T-cell (primary cell): ENCODE results near the gene HSPA2. TPM values are rescaled to one million over a fixed set of nuclear protein-coding genes. Genes with fewer than 3 reads are reported as not detected.

Experiments used
- ATAC-seq, 4 experiments: fragments of 200-7000 bp in 3 of 4; fragments of 150-1000 bp in 1 of 4; cut with Tn5 transposase; replicated peaks in 1 of 4; 1 replicate in 3 of 4; 2 replicates in 1 of 4; pipeline ENCODE4 v1.10.0; 2021; ENCODE audit warnings: moderate library complexity in 3 of 4, mild to moderate bottlenecking in 2 of 4, moderate number of reproducible peaks in 1 of 4
- CTCF ChIA-PET, 2 donors: fragments of 300-600 bp; sonication (Branson Sonifier 250); formaldehyde crosslinking; loops; one replicate each; lab custom pipeline; 2022; ENCODE audit warnings: antibody characterized with exemption in 2 of 2; lab: Charles Lee
- POLR2A ChIA-PET, 2 donors: fragments of 300-600 bp; sonication (Branson Sonifier 250); formaldehyde crosslinking; loops; one replicate each; lab custom pipeline; 2022; ENCODE audit warnings: antibody characterized with exemption in 2 of 2; lab: Charles Lee
- DNase-seq, 35 experiments: peaks; one replicate each; pipeline versions ENCODE4 v3.0.0 to v3.0.0-alpha.2; 2013 to 2023
- H3K27ac ChIP-seq: one replicate; pipeline ENCODE4 v1.5.1; 2013; ENCODE audit warnings: low read length
- H3K27me3 ChIP-seq, 2 experiments: replicated peaks in 1 of 2; 1 replicate in 1 of 2; 2 replicates in 1 of 2; pipeline versions ENCODE4 v1.6.1 to v1.7.0; 2013; ENCODE audit warnings: low read length in 1 of 2, mixed read lengths in 1 of 2; ENCODE audit not compliant: control insufficient read depth in 2 of 2, insufficient read depth in 2 of 2; ENCODE audit errors: extremely low read depth in 1 of 2
- H3K36me3 ChIP-seq, 2 donors: 1 replicate in 1 of 2; 2 replicates in 1 of 2; pipeline versions ENCODE4 v1.6.1 to v1.7.0; 2013; ENCODE audit warnings: low read length in 1 of 2; ENCODE audit not compliant: control insufficient read depth in 2 of 2, insufficient read depth in 1 of 2; ENCODE audit errors: extremely low read depth in 1 of 2
- H3K4me1 ChIP-seq, 2 experiments: 1 replicate in 1 of 2; 2 replicates in 1 of 2; pipeline versions ENCODE4 v1.6.1 to v1.7.0; 2013; ENCODE audit warnings: low read length in 2 of 2, mixed read lengths in 1 of 2; ENCODE audit not compliant: insufficient read depth in 2 of 2, control insufficient read depth in 1 of 2; ENCODE audit errors: extremely low read depth in 1 of 2
- H3K4me3 ChIP-seq, 2 donors: 1 replicate in 1 of 2; 2 replicates in 1 of 2; pipeline versions ENCODE4 v1.5.1 to v1.7.0; 2013; ENCODE audit warnings: mild to moderate bottlenecking in 2 of 2, low read length in 1 of 2, moderate library complexity in 1 of 2; ENCODE audit not compliant: control insufficient read depth in 1 of 2; ENCODE audit errors: extremely low read depth in 1 of 2
- H3K9me3 ChIP-seq: 2 replicates; pipeline ENCODE4 v1.7.0; 2013
- H3K27ac Mint-ChIP-seq, 2 donors: one replicate each; pipeline ENCODE4 v1.8.0; 2020 to 2021; ENCODE audit warnings: mild to moderate bottlenecking in 2 of 2, mixed read lengths in 2 of 2
- H3K27me3 Mint-ChIP-seq, 2 donors: one replicate each; pipeline ENCODE4 v1.8.0; 2021 to 2022; ENCODE audit warnings: mixed read lengths in 2 of 2
- H3K36me3 Mint-ChIP-seq: one replicate; pipeline ENCODE4 v1.8.0; 2021; ENCODE audit warnings: mixed read lengths
- H3K4me1 Mint-ChIP-seq, 3 donors: one replicate each; pipeline ENCODE4 v1.8.0; 2020 to 2022; ENCODE audit warnings: mixed read lengths in 3 of 3, mild to moderate bottlenecking in 1 of 3
- H3K4me3 Mint-ChIP-seq, 3 donors: one replicate each; pipeline ENCODE4 v1.8.0; 2020 to 2022; ENCODE audit warnings: mild to moderate bottlenecking in 3 of 3, mixed read lengths in 3 of 3, moderate library complexity in 3 of 3
- H3K9me3 Mint-ChIP-seq, 3 donors: one replicate each; pipeline ENCODE4 v1.8.0; 2020 to 2022; ENCODE audit warnings: mixed read lengths in 3 of 3
- WGBS: methylation state at CpG from one replicate; pipeline ENCODE4 v1.1.5; 2013; ENCODE audit warnings: missing lambda C conversion rate; ENCODE audit not compliant: insufficient coverage; 5-methylcytosine and 5-hydroxymethylcytosine counted together
- total RNA-seq, 35 experiments: library from RNA in 6 of 35; stranded (reverse) in 6 of 35; fragments of 120-200 nt in 1 of 35; gene quantifications; one replicate each; pipeline versions ENCODE4 v1.2.1 to v1.2.4 and lab custom pipeline; 2013 to 2026

HSPA2 gene
- total RNA-seq, 5 donors from 2014 or later (not counting 1 experiment from before 2014, with no cell fraction given): 1.2 to 2.7 (median 2.1) TPM

GRCh38 chr14:64504310-64504896, 36.1 kb upstream of the HSPA2 start, which contains the start of gene ZBTB1:
Gene ZBTB1 (plus strand): TSS chr14:64504770. CDS start chr14:64521505, 16,735 bp downstream.
- ChIA-PET POLR2A (interaction anchor here (0.6 to 1.9 kb wide), 6 partner anchors 11 to 961 kb away, joined by 3 to 13 read pairs (median 6); no protein-coding TSS in a partner anchor), CTCF (interaction anchor here (0.6 to 0.7 kb wide), 3 partner anchors 9 to 265 kb away, joined by 3 to 4 read pairs (median 4); no protein-coding TSS in a partner anchor)
- under 1% methylated on average over 62 of the region's 63 CpGs for WGBS
- H3K36me3 ChIP-seq: no peaks in the 10 kb centered on the region
- Mint-ChIP-seq H3K9me3 (no peaks in the 10 kb centered on the region), H3K27ac (peak within 1 kb of the TSS; percentile 99), H3K4me1 (peaks cover 60 to 79% (median 72%) of the 10 kb centered on the region in 3 donors), H3K27me3 (no peaks in the 10 kb centered on the region), H3K4me3 (peak within 1 kb of the TSS; percentile 91 to 95 (median 92)), H3K36me3 (peaks cover 10% of the 10 kb centered on the region)
- peak; percentile 72 to 92 (median 87) for DNase-seq
- no peaks in the 10 kb centered on the region for H3K27me3 ChIP-seq
- peak; percentile 47 to 63 (median 61) for ATAC-seq
- no peaks in the 10 kb centered on the region for H3K9me3 ChIP-seq
- peak within 1 kb of the TSS; percentile 89 to 93 for H3K4me3 ChIP-seq
- H3K4me1 ChIP-seq: peaks cover 44 to 56% of the 10 kb centered on the region in 2 experiments
- H3K27ac ChIP-seq: peak within 1 kb of the TSS; percentile 100

GRCh38 chr14:64504897-64505794, 35.4 kb upstream of the HSPA2 start:
- under 1% methylated on average over 35 of the region's 68 CpGs for WGBS
- H3K4me1 ChIP-seq: peaks cover 40 to 58% of the 10 kb centered on the region in 2 experiments

GRCh38 chr14:64506721-64507120, 33.8 kb upstream of the HSPA2 start:
- H3K4me1 Mint-ChIP-seq: peaks cover 64 to 85% (median 72%) of the 10 kb centered on the region in 3 donors
- no peaks in the 10 kb centered on the region for H3K27me3 Mint-ChIP-seq
- DNase-seq: peak in 1 of 35 experiments; percentile 38
- no peak for ATAC-seq
- H3K4me3 ChIP-seq: peak overlapping the region; percentile 29 to 93
- no peaks in the 10 kb centered on the region for H3K9me3 Mint-ChIP-seq
- no peaks in the 10 kb centered on the region for H3K9me3 ChIP-seq
- WGBS: no CpG with 5 or more reads among the region's 3 CpGs
- CTCF ChIA-PET: no interaction called here
- no peaks in the 10 kb centered on the region for H3K27me3 ChIP-seq
- H3K27ac ChIP-seq: peak overlapping the region; percentile 100
- H3K4me3 Mint-ChIP-seq: peak overlapping the region; percentile 90 to 92 (median 91)
- peaks cover 47 to 61% of the 10 kb centered on the region in 2 experiments for H3K4me1 ChIP-seq
- H3K27ac Mint-ChIP-seq: peak overlapping the region; percentile 90 to 94
- H3K36me3 ChIP-seq: no peaks in the 10 kb centered on the region
- H3K36me3 Mint-ChIP-seq: peaks cover 11% of the 10 kb centered on the region
- POLR2A ChIA-PET: no interaction called here

More at GRCh38 chr14:64504897-64505794, 35.4 kb upstream of the HSPA2 start:
- peak overlapping the region; percentile 89 to 93 for H3K4me3 ChIP-seq
- Mint-ChIP-seq H3K4me1 (peaks cover 60 to 79% (median 72%) of the 10 kb centered on the region in 3 donors), H3K27ac (peak overlapping the region; percentile 99), H3K27me3 (no peaks in the 10 kb centered on the region), H3K36me3 (peaks cover 5% of the 10 kb centered on the region), H3K4me3 (peak overlapping the region; percentile 91 to 95 (median 92)), H3K9me3 (no peaks in the 10 kb centered on the region)
- H3K27me3 ChIP-seq: no peaks in the 10 kb centered on the region
- no peaks in the 10 kb centered on the region for H3K9me3 ChIP-seq
- ChIA-PET CTCF (no interaction called here), POLR2A (interaction anchor here (0.6 kb wide), 7 partner anchors 26 to 602 kb away, joined by 3 to 7 read pairs (median 5); no protein-coding TSS in a partner anchor)
- DNase-seq (peak; percentile 68 to 90 (median 83)), ATAC-seq (peak; percentile 33 to 44 (median 38))
- H3K36me3 ChIP-seq: no peaks in the 10 kb centered on the region
- peak overlapping the region; percentile 100 for H3K27ac ChIP-seq

GRCh38 chr14:64507376-64508156, 33.0 kb upstream of the HSPA2 start:
- POLR2A ChIA-PET: no interaction called here
- Histone ChIP-seq H3K4me3 (peak overlapping the region in 1 of 2 donors; percentile 32), H3K36me3 (no peaks in the 10 kb centered on the region), H3K27me3 (no peaks in the 10 kb centered on the region), H3K4me1 (peaks cover 43 to 55% of the 10 kb centered on the region in 2 experiments), H3K9me3 (no peaks in the 10 kb centered on the region), H3K27ac (peak overlapping the region; percentile 100)
- Mint-ChIP-seq H3K27me3 (no peaks in the 10 kb centered on the region), H3K9me3 (no peaks in the 10 kb centered on the region), H3K36me3 (peaks cover 6% of the 10 kb centered on the region), H3K4me3 (peak overlapping the region; percentile 90 to 92 (median 91)), H3K4me1 (peaks cover 66 to 85% (median 71%) of the 10 kb centered on the region in 3 donors), H3K27ac (peak overlapping the region; percentile 90 to 94)
- CTCF ChIA-PET: interaction anchor here in 1 of 2 donors (0.8 to 1.0 kb wide), 2 partner anchors 9 to 11 kb away, joined by 3 to 4 read pairs; no protein-coding TSS in a partner anchor
- no peak for ATAC-seq
- WGBS: 41% methylated on average over 2 of the region's 4 CpGs
- DNase-seq: peak in 2 of 35 experiments; percentile 27 to 34

- Mint-ChIP-seq H3K4me3 (peak overlapping the region; percentile 17 to 92 (median 91)), H3K27ac (peak overlapping the region; percentile 71 to 94), H3K27me3 (no peaks in the 10 kb centered on the region), H3K9me3 (no peaks in the 10 kb centered on the region), H3K4me1 (peaks cover 71 to 86% (median 77%) of the 10 kb centered on the region in 3 donors), H3K36me3 (peaks cover 6% of the 10 kb centered on the region)
- no peak overlapping the region for H3K4me3 ChIP-seq
- H3K27me3 ChIP-seq: no peaks in the 10 kb centered on the region
- DNase-seq: no peak
- ChIA-PET POLR2A (interaction anchor here (0.6 to 1.2 kb wide), 2 partner anchors 13 to 45 kb away, joined by 3 to 4 read pairs; no protein-coding TSS in a partner anchor), CTCF (interaction anchor here (0.7 to 1.4 kb wide), 5 partner anchors 10 to 931 kb away, joined by 3 to 4 read pairs (median 3); no protein-coding TSS in a partner anchor)
- ATAC-seq: no peak
- no peaks in the 10 kb centered on the region for H3K9me3 ChIP-seq
- peak overlapping the region; percentile 100 for H3K27ac ChIP-seq
- peaks cover 43 to 54% of the 10 kb centered on the region in 2 experiments for H3K4me1 ChIP-seq
- no peaks in the 10 kb centered on the region for H3K36me3 ChIP-seq
- WGBS: no CpG with 5 or more reads among the region's 1 CpG
Observed at GRCh38 chr14:64508215-64508776, 32.2 kb upstream of the HSPA2 start.
